IPS-NIHi7 (cell line): ENCODE data around the gene SLCO2A1.

Experiments
- DNase-seq: peaks from one replicate; pipeline ENCODE4 v3.0.0; 2012; ENCODE audit warnings: mixed read lengths; ENCODE audit errors: extremely low spot score

SLCO2A1 gene

DNA sequence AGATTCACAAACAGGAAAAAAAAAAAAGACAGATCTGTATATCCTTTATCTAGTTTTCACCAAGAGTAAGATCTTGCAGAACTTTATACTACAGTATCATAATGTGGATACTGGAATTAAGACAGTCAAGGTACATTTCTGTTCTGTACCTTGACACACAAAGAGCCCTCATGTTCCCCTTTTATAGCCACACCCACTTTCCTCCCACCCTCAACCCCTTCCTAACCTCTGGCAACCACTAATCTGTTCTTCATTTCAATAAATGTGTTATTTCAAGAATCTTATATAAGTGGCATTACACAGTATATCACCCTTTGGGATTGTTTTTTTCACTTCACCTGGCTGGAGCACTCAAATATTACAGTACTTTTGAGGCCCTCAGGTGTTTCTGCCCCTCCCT, 130.4 kb downstream of the SLCO2A1 start:
- DNase-seq, result no peak

DNA sequence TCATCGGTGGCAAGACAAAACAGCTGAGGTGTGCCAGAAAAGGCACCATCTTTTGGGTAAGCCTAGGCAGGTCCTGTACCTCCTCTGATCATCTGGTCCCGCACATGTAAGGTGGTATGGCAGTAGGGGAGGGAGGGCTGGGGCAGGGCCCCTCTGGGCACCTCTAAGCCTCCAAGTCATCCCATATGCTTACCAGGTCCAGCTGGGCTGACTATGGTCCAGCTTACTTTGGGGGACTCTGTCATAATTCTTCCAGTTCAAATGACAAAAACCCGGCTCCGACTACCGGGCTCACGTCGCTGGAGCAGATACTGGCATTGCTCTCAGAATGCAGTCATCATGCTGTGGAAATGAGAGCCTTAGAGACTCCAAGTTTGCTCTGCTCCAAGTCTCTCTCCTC, 132.2 kb downstream of the SLCO2A1 start:
- no peak for DNase-seq

DNA sequence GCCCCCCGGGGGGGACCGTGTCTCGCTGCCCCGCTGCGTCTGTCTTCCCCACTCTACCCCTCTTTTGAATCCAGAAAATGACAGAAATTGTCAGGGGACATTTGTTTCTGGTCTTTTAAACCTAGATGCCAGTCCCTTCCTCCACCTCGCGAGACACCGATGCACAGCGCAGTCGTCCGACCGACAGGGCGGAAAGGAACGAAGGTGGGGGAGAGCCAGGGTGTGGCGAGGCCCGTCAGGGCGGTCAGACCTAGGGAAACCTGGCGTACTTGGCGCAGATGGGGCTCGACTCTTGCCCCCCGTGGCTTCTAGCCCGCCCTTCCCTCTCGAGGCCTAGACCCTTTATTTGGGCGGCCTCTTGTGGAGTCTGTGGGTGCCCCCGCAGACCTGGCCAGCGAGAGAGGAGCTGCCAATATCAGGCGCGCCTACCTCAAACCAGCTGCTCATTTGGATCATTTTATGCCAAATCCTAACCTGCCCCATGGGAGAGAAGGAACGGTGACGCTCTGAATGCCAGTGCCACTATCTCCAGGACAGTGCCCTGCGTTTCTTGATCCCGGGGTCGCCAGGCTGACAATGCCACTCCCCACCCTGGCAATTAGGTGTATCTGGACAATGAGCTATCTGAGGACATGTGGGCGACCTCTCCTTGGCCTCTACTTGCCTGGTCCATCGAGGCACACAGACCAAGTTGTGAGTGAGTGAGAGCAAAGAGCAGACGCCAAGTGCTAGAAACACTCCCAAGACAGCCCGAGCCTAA, 133.5 kb downstream of the SLCO2A1 start:
- DNase-seq, result peak; percentile 45

DNA sequence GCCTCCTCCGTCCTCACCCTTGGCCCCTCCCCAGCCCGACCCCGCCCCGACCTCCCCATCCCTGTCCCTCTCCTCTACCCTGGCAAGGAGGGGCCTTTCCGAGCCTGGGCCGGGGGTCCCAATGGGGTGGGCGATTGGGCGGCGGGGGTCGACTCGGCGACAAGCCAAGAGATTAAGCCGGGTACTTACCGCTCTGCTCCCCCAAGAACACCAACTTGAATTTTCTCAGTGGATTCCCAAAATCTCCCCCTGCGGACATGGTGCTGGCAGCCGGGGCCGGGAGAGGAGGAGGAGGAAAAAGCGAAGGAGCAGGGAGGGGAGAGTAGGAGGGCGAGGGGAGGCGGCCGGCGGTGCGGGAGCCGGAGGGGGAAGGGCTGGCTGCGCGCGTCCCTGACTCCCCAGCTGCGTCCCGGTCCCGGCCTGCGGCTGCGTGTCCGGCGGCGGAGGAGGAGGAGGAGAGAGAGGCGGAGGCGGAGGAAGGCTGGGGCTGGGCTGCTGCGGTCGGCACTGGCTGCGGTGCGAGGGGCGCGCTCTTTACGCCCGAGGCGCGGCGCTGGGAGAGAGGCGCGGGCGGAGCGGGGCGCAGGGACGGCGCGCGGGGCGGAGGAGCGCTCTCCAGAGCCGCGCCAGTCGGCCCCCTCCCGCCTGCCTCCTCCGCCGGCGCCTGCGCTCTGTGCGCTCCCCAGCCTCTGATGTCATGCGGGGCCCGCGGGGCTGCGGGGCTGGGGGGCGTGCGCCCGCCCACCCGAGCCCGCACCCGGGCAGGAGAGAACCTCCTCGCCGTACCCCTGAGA, 134.3 kb downstream of the SLCO2A1 start, which contains the start of gene RAB6B:
Gene RAB6B, minus strand, starts transcription at position 675 of the 794 bp plus-strand sequence. Its CDS starts 416 bp downstream, at position 259.
- peak; percentile 87 for DNase-seq

DNA sequence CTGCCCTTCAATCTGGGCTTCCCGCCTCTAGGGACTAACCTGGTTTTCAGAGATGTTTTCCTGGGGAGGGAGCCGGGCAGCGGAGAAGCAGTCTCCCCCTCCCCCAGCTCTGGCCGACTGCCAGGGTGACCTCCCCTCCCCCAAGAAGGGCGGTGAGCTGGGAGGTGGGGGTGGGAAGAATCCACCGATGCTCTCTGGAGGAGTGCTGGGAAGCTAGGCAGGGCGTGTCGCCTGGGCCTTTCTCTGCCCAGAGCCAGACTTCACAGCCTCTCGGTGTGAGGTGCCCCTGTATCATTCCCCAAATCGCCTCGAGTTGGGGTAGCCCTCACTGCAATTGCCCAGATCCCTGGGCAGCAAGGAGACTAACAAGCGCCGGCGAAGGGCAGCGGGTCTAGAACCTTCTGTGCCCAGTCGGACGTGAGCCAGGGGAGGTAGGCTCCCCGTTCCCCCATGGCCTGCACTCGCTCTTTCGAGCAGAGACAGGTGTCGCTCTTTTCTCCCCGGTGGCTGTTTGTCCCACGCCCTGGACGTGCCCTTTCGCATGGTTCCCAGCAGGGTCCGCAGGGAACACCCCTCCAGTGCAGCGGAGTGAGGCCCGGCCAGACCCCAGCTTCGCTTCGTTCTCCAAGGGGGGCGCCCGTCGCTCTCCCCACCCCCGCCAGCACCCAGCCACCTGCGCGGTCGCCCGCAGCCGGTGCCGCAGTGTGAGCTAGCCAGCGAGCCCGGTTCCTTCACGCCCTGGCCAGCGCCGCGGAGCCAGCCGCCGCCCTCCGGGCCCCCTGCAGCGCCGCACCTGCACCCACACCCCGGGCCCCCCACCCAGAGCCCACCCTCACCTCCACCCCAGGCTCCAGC, 135.1 kb downstream of the SLCO2A1 start:
- peak; percentile 42 for DNase-seq

DNA sequence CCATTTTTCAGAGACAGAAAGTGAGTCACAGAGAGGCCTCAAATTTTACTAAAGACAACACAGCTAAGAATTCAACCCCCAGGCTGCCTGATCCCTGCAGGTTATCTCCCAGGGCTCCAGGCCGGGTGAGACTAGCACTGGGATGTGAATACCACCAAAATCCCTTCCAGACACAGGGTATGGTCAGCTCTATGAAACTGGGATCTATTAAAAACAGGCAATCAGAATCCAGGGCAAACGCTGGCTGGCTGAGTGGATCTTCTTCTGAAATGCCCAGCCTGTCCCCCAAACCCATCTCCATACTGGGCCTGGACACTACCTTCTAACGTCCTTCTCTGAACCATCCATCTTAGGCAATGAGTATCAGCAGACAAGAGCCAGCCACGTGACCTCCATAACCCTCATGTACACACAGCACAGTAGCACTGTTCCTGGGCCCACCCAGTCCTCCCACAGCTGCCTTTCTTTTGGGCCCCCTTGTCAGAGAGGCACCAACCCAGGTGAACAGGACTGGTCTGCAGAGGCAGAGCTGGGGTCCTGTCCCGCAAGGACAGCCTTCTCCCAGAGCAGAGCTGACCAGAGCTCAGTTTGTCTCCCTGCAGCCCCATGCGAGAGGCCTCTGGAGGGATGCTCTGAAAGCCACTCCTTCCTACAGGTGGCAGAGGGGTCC, 135.9 kb downstream of the SLCO2A1 start:
- DNase-seq, result no peak

DNA sequence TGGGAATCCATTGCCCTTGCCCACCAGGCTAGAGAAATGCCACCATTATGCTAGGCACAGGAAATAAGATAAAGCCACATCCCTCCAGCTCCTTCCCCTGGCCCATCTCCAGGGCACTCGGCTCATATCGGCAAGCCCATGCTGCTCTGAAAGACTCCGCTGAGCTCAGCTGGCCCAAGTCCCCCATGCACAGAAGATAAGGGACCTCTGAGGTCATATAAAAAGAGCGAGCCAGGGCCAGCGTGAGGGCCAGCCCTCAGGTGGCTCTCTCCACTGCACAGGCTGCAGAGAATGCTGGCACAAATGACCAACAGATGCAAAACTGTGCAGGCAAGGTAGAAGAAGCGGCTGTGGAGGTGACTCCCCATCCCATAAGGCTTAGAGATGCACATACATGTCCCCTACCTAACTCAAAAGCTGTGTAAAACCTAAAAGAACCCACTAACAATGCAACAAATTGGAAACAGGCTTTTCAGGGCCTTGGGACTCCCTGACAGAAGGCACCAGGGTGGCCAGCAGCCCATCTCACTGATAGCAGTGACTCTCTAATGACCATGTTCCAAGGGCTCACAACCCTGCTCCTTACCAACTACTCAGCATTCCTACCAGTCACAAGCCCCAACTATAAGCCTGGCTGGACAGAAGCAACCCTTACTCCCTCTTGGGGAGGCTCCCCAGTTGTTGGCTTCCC, 137.0 kb downstream of the SLCO2A1 start:
- no peak for DNase-seq

DNA sequence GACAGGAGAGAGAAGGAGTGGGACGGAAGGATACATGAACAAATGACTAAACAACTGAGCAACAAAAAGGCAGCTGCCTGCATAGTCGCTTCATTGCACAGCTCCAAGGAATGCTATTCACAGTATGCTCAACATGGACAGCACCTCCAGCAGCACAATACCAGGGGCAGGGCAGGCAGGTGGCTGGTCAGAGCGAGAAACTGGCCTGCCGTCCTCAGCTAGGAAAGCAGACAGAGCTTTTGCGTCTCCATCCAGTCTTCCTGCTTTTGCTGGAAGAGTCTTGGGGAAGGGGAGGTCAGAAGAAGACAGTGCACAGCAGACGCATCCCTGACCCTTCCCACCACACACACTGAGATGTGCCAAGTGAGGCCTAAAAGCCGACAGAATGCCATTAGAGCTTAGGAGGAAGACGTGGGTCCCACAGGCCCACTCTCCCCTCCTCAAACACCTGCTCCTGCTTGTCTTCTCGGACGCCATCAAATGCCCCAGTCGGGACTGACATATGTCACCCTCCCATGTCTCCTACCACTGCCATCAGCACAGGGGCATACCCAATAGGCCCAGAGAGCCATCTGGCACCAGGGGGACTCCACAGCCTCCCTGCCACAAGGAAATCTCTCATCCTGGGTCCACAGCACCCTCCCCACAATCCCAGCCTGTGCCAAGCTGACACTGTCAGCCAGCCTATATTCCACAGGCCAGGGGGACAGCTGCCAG, 137.9 kb downstream of the SLCO2A1 start:
- peak; percentile 3 for DNase-seq

DNA sequence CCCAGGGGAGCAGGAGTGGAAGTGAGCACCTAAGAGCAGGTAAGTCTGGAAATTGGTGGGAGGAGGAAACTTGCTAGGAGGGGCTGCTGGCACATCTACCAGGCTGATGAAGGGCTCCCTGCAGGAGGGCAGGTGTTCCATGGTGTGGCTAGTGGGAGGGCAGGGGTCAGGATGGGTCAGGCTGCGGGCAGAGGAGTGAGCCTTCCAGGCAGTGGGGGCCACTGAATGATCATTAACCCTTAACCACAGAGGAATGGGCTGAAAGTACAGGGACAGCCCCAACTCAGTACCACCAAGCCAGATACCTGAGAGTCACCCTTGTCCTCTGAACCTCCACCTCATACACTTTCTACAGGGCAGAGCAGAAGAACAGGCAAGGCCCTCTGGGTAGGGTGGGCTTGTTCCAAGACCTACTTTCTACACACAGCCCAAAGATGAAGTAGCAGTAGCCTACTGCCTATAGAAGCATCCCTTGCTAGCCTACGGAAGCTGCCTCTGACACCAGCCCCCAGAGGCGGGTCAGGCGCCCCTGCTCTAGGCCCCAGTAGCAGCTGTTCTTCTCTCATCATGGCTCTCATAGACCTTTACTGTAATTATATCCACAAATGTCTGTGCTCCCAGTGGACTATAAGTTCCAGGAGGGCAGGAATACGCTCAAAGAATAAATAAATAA, 138.6 kb downstream of the SLCO2A1 start:
- DNase-seq, result peak; percentile 2

DNA sequence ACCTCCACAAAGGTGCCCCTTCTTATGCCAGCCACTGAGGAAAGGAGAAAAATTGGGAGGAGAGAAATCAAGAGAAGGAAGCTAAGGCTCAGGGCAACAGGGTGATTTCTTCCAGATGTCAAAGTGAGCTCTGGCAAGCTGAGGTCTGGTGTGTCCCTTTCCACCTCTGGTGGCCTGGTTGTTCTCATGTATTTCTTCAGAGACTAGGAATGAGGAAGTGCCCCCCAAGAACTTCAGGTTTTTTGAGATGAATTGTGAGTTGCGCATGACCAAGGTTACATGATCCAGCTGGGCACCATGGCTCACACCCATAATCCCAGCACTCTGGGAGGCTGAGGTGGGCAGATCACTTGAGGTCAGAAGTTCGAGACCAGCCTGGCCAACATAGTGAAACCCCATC, 139.7 kb downstream of the SLCO2A1 start:
- DNase-seq, result no peak

DNA sequence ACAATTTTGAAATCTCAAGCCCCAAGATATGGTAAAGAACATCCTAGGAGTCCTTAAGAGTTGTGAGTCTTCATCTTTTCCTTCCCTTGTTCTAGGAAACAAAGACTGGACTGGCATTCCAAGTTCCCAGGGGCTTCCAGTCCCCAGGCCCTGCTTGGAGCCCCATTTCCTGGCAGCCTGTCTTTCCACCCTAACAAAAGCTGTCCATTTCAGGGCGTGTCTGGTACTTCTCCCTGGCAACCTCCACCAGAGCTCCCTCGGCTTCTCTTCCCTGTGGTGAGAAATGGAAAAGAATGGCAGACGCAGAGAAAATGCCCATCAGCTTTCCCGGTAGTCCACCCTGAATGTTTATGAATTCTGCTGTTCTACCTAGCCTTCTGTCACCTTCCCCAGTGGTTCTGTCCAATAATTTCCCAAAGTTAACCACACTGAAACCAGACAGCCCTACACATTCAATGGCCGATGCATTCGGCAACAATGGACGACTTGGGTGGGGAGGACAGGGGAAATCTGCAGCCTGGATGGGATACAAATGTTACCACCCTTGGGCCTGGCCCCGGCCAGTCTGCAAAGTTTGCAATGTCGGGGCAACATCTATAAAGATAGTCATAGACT, 140.9 kb downstream of the SLCO2A1 start:
- DNase-seq, result no peak

DNA sequence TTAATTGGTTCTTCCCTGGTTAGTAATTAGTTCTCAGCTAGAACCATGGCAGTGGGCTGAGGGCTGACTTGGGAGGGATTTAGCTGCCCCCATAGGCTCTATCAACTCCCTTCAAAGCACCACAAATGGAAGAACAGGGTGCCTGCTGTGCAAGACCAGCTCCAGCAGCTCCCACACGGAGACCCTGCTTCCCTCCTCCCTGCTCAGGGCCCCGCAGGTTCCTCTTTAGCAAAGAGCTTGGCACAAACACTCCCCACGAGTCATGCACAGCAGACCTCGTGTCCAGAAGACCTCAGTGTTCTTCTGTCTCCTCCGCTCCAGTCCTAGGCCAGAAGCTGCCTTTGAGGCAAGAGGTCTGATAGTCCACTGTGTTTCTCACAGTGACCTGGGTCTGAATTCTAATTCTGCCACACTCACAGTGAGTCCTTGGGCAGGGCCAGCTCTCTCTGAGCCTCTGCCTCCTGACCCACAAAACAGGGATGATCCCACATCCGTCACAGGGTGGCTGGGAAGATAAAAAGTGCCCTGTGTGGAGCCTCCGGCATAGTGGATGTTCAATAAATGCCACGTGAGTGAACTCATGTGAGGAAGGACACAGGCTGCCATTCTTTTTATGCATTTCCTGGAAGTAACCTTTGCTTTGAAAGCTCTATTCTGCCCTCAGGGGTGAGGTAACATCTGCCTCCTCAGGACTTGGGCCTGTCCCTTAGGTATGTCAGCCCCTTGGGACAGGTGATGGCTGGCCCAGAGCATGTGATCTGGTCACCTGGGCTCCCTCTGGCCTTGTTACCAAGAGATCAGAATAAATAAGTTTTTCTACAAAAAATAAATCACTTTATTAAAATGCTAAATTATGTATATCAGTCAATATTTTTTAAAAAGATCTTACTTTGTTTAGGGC, 141.7 kb downstream of the SLCO2A1 start:
- no peak for DNase-seq

DNA sequence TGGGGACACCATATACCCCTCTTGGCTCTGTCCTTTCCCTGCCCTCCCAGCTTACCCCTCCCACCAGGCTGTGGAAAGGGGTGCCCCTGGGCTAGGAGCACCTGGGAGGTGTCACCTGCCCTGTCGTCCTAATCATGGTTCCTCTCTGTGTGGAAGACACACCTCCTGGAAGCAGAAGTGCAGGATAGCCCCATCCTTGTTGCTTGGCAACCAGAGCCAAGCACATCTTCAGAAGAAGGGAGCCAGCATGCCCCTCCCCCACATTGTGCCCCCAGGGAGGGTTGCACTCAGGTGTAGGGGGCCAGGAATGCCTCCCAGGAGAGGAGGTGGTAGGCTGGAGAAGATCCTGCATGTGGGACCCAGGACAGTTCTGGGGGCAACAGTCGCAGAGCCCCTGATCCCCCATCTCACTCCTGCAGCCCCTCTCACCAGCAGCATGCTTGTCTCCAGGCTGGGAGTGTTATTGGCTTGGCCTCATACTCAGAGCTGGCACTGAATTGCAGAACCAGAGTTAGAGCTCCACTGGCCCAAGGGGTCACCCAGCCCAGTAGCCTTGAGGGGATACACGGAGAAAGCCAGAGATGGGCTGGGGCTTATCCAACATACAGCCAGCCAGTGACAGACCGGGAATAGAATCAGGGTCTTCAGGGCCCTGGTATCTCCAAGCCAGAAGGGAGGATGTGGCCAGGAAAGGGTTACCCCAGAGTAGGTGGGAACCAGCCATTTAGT, 142.5 kb downstream of the SLCO2A1 start:
- no peak for DNase-seq

DNA sequence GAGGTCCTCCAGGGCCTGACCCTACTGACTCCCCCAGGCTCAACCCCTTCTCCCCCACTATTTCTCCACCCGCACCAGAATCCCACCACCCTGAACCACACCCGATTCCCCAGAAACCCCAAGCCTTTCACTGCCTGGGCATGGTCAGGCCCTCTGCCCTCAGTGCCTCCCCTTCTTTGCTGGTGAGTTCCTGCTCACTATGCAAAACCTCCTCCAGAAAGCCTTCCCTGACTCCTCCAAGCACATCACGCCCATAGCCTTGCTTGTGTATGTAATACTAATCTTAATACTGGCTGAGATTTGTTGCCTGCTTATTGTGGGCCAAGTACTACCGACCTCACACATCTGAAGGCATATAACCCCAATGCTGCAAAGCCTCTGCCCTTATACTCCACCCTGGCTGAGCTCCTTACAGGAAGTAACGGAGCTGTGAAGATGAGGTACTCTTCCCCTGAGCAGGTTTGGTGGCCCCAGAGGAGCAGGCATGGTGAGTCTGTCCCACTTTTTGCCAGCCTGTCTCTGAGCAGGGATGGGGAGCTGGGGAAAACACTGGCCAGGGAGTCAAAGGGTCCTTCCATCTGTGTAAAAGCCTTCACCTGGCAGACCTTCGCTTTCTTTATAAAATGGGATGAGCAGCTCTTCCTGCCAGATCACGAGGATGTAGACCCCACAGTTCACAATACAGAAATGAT, 143.5 kb downstream of the SLCO2A1 start:
- no peak for DNase-seq

DNA sequence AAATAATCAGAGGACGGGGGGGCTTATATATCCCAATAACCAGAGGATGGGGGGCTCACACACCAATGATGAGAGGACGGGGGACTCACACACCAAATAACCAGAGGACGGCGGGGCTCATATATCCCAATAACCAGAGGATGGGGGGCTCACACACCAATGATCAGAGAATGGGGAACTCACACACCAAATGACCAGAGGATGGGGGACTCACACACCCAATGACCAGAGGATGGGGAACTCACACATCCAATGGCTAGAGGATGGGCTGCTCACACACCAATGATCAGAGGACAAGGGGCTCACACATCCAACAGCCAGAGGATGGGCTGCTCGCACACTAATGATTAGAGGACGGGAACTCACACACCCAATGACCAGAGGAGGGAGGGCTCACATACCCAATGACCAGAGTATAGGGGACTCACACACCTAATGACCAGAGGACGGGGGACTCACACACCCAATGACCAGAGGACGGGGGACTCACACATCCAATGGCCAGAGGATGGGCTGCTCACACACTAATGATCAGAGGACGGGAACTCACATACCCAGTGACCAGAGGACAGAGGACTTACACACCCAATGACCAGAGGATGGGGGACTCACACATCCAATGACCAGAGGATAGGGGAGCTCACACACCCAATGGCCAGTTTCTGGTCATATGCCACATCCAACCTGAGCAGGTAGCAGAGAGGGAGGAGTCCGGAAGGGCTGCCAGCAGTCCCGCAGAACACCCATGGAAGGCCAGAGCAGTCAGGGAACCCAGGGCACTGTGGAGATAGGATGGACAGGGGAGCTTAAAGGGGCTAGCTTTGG, 144.6 kb downstream of the SLCO2A1 start:
- no peak for DNase-seq
